Measurements from ENCODE around the gene CXXC5.

Gene CXXC5

GRCh38 chr5:139651853-139652787 is 4.0 kb downstream of the CXXC5 start:
- DNase-seq, result peak; percentile 81

DNA sequence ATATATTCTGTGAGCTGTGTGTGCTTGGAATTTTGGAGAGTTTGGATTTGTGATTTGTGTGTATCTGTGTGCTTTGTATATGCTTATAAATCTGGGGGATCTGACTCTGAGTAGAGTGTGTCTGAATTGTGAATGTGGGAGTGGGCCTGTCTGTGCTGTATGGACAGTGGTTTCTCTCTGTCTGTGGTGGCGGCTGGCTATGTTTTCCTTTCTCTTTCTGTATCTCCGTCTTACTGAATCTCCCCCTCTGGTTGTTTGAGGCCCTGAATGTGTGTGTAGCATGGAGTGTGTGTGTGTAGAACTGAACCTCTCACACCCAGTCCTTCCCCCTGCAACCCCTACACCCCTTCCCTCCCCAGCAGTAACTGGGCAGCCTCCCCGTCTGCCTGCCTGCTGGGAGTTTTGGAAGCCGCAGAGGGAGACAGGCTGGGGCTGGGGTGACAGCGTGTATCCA is 4.7 kb downstream of the CXXC5 start:
- no peak for DNase-seq

- no peak for DNase-seq
Observed at GRCh38 chr5:139653616-139654015, 5.5 kb downstream of the CXXC5 start.

- no peak for DNase-seq
Observed at GRCh38 chr5:139654464-139654863, 6.3 kb downstream of the CXXC5 start.

DNA sequence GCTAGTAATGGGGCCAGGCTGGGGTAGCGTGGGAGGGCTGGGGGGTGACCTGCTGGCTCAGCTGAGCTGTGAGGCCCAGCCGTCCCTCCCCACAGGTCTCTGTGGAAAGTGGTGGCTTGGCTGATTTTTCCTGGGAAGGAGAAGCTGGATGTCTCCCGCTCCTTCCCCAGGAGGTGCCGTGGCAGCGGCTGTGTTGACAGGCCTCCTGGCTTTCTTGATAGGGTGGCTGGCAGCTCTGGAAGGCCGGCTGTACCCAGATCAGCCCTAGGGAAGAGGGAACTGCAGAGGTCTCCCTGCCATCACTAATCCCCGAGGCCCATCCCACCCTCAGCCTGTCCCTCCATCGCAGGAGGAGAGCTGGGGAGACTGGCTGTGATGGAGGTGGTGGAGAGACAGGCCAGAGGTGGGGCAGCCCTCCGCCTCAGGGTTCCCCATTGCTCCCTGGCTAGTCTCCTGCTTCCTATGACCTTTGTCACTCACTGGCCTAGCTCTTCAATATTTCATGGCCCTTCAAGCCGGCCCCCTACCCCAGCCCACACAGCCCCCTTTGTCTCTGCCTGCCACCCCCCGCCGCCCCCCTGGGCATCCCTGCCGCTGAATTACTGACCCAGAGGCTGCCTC is 6.8 kb downstream of the CXXC5 start:
- DNase-seq, result no peak

DNA sequence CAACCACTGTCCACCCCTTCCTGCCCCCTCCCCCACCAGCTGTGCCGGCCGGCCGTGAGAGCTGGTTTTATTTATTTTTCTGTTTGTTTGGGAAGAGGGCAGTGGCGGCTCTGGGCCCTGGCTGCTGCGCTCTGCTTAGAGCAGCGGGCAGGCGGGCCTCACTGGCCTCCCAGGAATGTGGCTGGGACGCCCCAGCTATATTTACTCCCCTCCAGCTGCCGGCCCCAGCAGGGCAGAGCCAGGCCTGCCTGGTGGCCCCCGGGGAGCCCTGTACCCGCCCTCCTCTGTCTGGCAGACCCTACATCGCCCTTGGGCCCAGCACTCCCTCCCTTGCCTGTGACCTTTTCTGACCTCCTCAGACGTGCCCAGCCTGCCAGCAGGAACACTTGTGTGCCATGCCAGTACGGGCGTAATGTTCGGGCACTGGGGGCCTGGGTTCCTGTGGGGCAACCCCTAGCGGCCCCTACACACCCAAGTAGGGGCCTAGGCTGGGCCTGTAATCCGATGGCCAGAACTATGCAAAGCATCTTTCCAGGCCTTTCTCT is 7.7 kb downstream of the CXXC5 start:
- no peak for DNase-seq

DNA sequence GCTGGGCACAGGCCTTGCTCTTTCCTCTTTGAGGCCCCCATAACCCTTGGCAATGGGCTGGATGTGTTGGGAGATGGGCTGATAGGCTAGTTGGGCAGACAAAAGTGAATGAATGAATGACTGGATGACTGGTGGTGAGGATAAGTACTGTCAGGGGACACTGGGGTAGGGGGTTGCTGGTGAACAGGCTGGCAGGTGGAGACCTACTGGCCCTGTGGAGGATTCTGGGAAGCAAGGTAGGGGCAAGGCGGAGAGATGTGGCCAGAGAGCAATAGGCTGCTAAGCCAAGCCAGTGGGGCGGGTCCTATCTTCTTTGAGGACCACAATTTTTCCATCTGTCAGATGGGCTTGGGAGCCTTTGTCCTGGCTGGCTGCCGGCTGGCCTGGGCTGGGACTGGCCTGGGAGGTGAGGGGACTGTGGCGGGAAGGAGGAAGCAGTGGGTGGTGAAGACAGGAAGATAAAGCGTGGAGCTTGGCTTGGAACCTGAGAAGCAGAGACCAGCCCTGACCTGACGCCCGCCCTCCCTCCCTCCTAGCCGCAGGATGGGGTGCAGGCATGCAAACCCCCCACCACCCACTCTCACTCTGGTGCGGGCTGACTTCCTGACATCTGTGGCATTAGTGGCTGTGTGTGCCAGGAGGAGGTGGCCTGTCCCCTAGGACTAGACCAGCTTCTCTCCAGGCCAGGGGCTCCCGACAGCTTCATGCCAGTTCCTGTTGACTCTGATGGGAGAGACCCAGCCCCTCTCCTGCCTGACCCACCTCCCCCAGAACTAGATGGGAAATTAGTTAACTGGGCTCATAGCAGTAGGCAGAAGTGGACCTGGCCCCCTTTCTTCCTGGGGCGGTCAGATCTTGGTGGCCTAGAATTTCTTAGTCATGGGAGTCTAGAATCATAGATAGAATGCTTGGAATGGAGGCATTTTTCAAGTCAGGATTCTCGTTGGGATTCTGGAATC is 9.5 kb downstream of the CXXC5 start:
- no peak for DNase-seq

- no peak for DNase-seq
Observed at GRCh38 chr5:139658501-139658927, 10.4 kb downstream of the CXXC5 start.

- peak; percentile 72 for DNase-seq
Observed at GRCh38 chr5:139658928-139659667, 10.9 kb downstream of the CXXC5 start.

GRCh38 chr5:139659695-139660101 is 11.5 kb downstream of the CXXC5 start:
- DNase-seq, result no peak

DNA sequence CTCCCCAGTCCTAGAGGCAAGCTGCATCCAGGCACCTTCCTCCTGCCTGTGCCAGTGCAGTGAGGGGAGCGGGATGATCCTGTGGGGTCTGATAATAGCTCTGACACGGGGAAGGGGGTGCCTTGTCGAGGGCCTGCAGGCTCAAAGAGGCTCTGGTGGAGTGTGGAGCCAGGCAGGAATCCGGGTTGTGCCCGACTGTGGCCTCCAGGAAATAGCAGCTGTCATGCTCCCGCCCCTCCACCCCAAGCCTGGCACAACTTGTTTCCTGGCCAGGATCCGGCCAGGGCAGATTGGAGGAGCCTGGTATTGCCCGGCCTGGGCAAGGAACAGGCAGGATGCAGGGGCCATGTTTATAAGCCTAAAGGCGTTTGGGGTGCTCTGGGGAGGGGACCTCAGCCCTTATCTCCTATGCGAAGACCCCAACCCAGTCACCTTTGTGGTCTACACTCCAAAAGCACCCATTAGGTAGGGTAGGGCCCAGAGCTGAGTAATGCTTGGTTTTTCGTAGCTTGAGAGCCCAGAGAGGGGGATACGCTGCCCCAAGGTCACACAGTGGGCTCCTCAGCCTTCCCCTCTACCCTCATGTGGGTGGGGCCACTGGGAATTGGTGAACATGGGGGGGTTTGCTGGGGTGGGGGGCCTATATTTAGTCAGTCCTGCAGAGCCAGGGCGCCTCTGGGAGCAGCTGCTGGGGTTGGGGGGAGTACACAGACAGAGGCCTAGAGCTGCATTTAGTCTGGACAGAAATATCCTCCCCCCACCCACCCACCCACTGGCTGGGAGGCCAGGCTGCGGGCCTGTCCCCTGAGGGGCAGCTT is 12.2 kb downstream of the CXXC5 start:
- peak; percentile 77 for DNase-seq

- peak; percentile 83 for DNase-seq
Observed at GRCh38 chr5:139660923-139661814, 13.0 kb downstream of the CXXC5 start.

GRCh38 chr5:139662617-139663016 is 14.5 kb downstream of the CXXC5 start:
- no peak for DNase-seq

DNA sequence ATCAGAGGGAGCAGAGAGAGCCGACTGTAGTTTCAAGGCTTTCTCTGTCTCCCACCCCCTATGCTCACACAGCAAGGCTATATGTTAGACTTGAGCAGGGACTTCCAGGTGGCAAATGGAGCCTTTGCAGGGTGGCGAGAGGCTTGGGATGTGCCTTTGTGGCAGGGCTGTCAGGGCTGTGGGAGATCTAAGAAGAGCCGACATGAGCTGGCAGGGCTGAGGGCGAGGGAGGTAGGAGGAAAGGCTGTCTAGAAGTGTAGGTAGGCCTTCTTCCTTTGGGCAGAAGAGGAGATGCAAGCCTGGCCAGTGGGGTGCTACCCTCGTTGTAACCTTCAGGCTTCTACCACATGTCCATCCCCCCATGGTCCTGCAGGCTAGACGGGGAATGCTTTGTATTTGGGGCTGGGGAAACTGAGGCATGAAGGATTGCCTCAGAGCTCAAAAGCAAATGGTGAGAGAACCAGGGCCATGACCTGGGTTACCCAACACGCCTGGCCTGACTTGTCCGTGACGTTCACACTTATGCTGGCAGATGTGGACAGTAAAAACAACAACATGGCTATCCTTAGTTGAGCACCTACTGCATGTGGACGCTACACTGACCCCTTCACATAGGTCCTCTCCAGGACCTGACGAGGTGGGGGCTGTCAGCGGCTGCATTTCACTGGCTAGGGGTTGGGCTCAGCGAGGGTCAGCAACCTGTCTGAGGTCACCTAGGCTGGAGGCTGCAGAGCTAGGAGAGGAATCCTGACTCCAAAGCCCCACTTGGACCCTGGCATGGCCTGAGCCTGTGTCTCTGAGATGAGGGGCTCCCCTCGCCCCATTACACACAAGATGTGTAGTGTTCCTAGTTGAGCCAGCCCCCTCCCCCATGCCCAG is 15.3 kb downstream of the CXXC5 start:
- DNase-seq, result no peak

DNA sequence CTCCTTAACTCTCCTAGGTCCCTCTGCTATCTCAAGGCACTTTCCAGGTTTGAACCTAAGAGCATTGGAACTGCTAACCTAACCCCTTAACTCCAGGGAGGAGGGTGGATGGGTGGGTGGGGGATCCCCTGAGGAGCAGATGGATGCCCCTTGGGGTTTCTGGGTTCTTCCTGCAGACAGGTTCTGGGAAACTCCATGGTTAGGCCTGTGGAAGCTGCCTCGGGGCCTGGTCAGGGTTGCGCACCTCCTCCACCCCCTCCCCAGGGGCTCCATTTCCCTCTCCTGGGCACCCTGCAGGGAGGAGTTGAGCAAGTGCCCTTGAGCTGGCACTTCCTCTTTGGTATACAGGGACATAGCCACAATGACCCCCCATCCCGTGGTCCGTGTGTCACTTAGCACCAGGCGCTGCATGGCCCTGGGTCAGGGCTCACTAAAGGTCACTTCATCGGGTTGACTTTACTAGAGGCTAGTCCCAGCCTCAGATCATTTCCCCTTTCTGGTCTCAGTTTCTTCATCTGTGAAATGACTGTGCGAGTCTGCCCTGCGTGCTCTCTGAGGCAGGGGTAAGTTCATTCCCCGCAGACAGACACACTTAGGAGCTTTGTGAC is 16.0 kb downstream of the CXXC5 start:
- DNase-seq, result no peak

DNA sequence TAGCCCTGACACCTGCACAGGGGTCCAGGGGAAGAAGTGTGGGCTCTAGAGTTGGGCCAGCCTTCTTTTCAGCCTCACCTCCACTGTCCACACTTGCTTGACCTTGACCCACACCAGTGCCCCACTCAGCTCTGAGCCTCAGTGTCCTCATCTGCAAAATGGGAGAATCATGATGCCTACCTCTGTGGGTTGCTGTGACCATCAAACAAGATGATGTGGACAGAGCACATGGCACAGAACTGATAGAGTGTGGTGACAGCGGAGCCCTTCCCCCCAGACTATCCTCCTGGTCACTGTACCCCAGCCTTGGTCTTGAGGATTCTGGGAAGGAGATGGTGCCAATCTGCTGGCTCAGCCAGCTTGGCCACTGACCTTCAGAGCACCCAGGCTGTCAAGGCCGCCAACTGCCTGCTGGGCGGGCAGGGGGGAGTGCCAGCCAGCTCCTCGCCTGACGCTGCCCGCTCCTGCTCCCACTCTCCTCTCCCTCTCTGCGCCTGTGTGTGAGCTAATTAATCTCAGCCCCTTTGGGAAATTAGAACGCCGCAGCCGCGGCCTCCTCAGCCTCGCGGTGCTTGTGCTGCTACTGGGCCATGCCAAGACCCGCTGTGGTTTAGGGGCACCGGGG is 16.7 kb downstream of the CXXC5 start:
- DNase-seq, result no peak

- no peak for DNase-seq
Observed at GRCh38 chr5:139665626-139666025, 17.5 kb downstream of the CXXC5 start.

DNA sequence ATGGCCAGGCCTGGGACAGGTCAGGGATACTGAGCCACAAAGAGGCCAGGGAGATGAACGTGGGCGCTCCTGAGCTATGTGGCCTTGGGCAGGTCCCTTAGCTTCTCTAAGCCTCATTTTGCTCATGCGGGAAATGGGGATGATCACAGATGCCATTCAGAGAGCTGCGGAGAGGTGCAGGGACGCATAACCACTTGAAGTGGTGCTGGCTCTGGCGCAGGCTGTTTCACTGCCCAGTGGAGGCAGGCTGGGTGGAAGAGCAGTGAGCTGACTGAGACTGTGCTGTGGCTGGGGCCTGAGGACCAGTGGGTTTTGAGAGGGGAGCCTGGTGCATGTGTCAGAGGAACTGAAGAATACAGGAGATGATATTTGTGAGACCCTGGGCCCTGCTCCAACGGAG is 18.4 kb downstream of the CXXC5 start:
- DNase-seq, result no peak
